DMS53 (cell line): ENCODE results near the gene LVRN.

Experiments
- DNase-seq: peaks from one replicate; lab custom pipeline; 2025; lab: John Stamatoyannopoulos, UW

Gene LVRN

GRCh38 chr5:115961381-115962238, 665 bp upstream of the LVRN start:
- peak; percentile 63 for DNase-seq

DNA sequence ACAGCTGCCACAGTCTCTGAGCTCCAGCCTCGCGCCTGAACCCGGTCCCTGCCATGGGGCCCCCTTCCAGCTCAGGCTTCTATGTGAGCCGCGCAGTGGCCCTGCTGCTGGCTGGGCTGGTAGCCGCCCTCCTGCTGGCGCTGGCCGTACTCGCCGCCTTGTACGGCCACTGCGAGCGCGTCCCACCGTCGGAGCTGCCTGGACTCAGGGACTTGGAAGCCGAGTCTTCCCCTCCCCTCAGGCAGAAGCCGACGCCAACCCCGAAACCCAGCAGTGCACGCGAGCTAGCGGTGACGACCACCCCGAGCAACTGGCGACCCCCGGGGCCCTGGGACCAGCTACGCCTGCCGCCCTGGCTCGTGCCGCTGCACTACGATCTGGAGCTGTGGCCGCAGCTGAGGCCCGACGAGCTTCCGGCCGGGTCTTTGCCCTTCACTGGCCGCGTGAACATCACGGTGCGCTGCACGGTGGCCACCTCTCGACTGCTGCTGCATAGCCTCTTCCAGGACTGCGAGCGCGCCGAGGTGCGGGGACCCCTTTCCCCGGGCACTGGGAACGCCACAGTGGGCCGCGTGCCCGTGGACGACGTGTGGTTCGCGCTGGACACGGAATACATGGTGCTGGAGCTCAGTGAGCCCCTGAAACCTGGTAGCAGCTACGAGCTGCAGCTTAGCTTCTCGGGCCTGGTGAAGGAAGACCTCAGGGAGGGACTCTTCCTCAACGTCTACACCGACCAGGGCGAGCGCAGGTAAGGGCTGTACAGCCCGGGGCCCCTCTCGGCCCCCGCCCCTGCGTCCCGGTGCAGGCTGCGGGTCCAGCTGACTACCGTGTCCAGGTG, 509 bp downstream of the LVRN start:
- DNase-seq, result peak; percentile 76

GRCh38 chr5:115963566-115963965, 1.3 kb downstream of the LVRN start:
- peak; percentile 14 for DNase-seq

- DNase-seq, result no peak
These were observed 6.5 kb downstream of the LVRN start for GRCh38 chr5:115968770-115969169.

- no peak for DNase-seq
These were observed 14.8 kb downstream of the LVRN start for GRCh38 chr5:115977096-115977495.

- no peak for DNase-seq
These were observed 15.7 kb downstream of the LVRN start for GRCh38 chr5:115977988-115978387.

GRCh38 chr5:115978779-115979178, 16.5 kb downstream of the LVRN start:
- no peak for DNase-seq

- no peak for DNase-seq
These were observed 17.1 kb downstream of the LVRN start for GRCh38 chr5:115979201-115980041.

DNA sequence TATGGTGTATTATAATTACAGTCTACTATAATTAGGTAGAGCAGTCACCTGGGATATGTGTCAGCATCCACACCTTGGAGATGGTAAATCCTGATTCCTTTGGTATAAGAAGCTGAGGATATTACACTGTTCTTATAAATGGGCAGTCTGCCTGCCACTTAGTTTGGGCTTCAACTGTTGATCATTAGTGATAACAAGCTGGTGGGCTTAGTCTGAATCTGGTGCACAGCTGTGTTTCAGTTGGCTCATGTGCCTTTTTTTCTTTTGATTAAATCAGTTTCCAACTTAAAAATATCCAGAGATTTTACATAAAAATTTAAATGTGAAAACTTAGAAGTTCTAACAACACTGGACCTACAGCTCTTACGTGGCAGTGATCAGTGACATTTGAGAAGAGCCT, 21.2 kb downstream of the LVRN start:
- DNase-seq, result no peak

GRCh38 chr5:115985802-115986757, 23.8 kb downstream of the LVRN start:
- DNase-seq, result no peak

- no peak for DNase-seq
These were observed 25.7 kb downstream of the LVRN start for GRCh38 chr5:115988002-115988401.

GRCh38 chr5:115992848-115993350, 30.6 kb downstream of the LVRN start:
- no peak for DNase-seq

DNA sequence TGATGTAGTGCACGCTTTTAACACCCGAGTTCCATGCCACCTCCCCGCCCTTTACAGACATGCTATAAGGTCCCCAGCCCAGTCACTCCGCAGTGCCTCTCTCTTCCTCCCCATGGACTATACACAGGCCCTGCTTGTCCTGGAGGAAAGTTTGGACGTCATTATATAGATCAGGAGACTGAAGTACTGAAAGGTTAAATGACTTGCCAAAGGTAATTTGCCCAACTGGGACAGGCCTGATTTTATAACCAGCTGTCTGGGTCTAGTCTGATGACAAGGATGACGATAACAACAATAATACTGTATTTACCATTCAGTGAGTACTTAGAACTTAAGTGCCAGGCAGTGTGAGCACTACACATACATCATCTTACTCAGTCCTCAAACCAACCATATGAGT, 33.1 kb downstream of the LVRN start:
- no peak for DNase-seq

DNA sequence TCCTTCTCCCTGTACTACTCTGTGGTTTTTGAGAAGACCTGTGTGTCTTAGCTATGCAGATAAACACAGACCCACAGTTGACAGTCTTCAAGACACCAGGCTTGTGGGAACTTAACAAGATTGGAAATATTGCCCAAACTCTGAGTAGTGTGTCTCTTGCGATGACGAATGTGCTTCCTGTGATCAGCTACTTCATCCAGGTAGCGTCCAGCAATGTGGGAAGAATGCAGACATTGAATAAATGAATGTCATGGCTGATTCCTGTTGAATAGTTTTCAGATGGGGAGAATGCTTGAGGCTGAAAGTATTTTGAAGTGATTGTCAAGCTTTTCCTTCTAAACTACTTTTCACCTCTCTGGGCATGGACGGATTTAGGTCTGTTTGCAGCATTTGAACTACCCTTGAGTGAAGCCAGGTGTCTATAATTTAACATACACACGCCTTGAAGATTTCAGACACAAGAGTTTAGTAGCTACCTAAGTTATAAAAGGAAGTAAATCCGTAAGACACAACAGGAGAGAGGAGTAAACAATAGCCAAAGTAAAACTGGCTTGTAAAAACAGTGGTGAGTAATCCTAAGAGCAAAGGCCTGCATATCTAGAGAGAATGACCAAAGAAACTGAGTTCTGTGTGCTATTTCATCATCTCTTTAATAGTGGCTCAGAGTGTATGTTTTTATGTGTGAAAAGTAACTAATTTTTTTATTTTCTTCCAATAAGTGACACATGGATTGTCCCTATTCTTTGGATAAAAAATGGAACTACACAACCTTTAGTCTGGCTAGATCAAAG, 40.0 kb downstream of the LVRN start:
- no peak for DNase-seq

- DNase-seq, result no peak
These were observed 42.0 kb downstream of the LVRN start for GRCh38 chr5:116004248-116004647.

DNA sequence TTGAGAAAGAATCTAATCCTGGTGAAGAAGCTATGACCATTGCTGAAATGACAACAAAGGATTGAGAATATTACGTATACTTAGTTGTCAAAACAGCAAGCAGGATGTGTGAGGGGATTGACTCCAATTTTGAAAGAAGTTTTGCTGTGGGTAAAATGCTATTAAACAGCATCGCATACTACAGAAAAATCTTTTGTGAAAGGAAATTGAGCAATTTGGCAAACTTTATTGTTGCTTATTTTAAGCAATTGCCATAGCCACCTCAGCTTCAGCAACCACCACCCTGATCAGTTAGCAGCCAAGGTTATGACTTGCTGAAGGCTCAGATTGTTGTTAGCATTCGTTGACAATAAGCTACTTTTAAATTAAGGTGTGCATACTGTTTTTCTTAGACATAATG, 47.5 kb downstream of the LVRN start:
- no peak for DNase-seq

- DNase-seq, result no peak
These were observed 48.8 kb downstream of the LVRN start for GRCh38 chr5:116011046-116011445.

- no peak for DNase-seq
These were observed 51.0 kb downstream of the LVRN start for GRCh38 chr5:116013207-116013785.

- DNase-seq, result no peak
These were observed 51.7 kb downstream of the LVRN start for GRCh38 chr5:116013936-116014335.

DNA sequence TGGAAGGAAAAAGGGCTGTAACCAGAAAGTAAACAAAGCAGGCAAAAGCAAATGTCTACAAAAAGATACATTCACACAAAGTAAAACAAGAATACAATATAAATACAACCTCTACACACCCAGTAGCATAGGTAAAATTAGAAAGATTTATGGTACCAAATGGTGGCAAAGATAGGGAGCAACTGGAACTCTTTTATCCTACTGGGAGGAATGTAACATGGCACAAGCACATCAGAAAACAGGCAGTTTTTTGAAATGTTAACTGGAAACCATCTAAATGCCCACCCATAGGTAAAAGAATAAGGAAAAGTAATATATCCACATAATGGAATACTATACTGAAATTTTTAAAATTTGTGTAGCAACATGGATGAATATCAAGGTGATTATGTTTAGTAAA, 61.3 kb downstream of the LVRN start:
- DNase-seq, result no peak
